SK-N-SH (cell line): Measurements from ENCODE around the gene NAALAD2. TPM values are rescaled to one million over a fixed set of nuclear protein-coding genes. Genes with fewer than 3 reads are reported as not detected.
A peak's percentile ranks its signal among the peaks of the same experiment; 100 is the strongest.

Experiments
- CTCF ChIA-PET: fragments of 300-600, 350-600 bp; formaldehyde crosslinking; extraction: SDS; loops from one replicate; lab custom pipeline; 2021; lab: Yijun Ruan, JAX
- POLR2A ChIA-PET: fragments of 350-600 bp; sonication (Branson Sonifier 250); formaldehyde crosslinking; extraction: SDS; loops from one replicate; lab custom pipeline; 2020; ENCODE audit warnings: antibody characterized with exemption, inconsistent platforms; lab: Yijun Ruan, JAX
- DNase-seq: peaks from one replicate; pipeline ENCODE4 v3.0.0; 2012
- H2AFZ ChIP-seq: fragments of 200-600 bp; sonication (generic); 2 replicates; pipeline ENCODE4 v1.8.1; 2016; ENCODE audit warnings: antibody characterized with exemption, mild to moderate bottlenecking, low read depth
- H3F3A ChIP-seq: fragments of 200-600 bp; sonication (generic); replicated peaks from 2 replicates; pipeline ENCODE3; 2016; ENCODE audit warnings: antibody characterized with exemption, mild to moderate bottlenecking; ENCODE audit not compliant: insufficient read depth
- H3K27ac ChIP-seq, 2 experiments: fragments of 200-500 bp in 1 of 2; fragments of 200-600 bp in 1 of 2; sonication (Bioruptor generic) in 1 of 2; sonication (generic), shearing (Covaris generic) in 1 of 2; 2 replicates each; pipeline versions ENCODE4 v1.5.1 to v1.6.1; 2014 to 2016; ENCODE audit warnings: low read depth in 2 of 2, inconsistent platforms in 1 of 2, low read length in 1 of 2, mild to moderate bottlenecking in 1 of 2, mixed read lengths in 1 of 2
- H3K27me3 ChIP-seq: fragments of 200-600 bp; sonication (generic), shearing (Covaris generic); 2 replicates; pipeline ENCODE4 v1.6.1; 2016; ENCODE audit warnings: mixed run types; ENCODE audit not compliant: insufficient read depth
- H3K36me3 ChIP-seq, 2 experiments: fragments of 200-500 bp in 1 of 2; fragments of 200-600 bp in 1 of 2; sonication (Bioruptor generic) in 1 of 2; sonication (generic) in 1 of 2; replicated peaks in 1 of 2; 2 replicates each; pipeline versions ENCODE3 to v1.5.1; 2014 to 2016; ENCODE audit warnings: low read length in 1 of 2, mild to moderate bottlenecking in 1 of 2; ENCODE audit not compliant: insufficient read depth in 2 of 2, control insufficient read depth in 1 of 2
- H3K4me1 ChIP-seq, 2 experiments: fragments of 200-500 bp in 1 of 2; fragments of 200-600 bp in 1 of 2; sonication (Bioruptor generic) in 1 of 2; sonication (generic), shearing (Covaris generic) in 1 of 2; 2 replicates each; pipeline versions ENCODE4 v1.5.1 to v1.6.1; 2014 to 2016; ENCODE audit warnings: low read depth in 1 of 2, low read length in 1 of 2, mixed run types in 1 of 2; ENCODE audit not compliant: insufficient read depth in 2 of 2, control insufficient read depth in 1 of 2
- H3K4me2 ChIP-seq: fragments of 200-600 bp; sonication (generic), shearing (Covaris generic); 2 replicates; pipeline ENCODE4 v1.6.1; 2017; ENCODE audit warnings: mixed run types
- H3K4me3 ChIP-seq, 2 experiments: fragments of 200-500 bp in 1 of 2; fragments of 200-600 bp in 1 of 2; sonication (Bioruptor generic) in 1 of 2; sonication (generic), shearing (Covaris generic) in 1 of 2; 2 replicates each; pipeline versions ENCODE4 v1.5.1 to v1.8.1; 2014 to 2016; ENCODE audit warnings: low read depth in 2 of 2, inconsistent platforms in 1 of 2, low read length in 1 of 2, mild to moderate bottlenecking in 1 of 2, mixed read lengths in 1 of 2, moderate library complexity in 1 of 2
- H3K79me2 ChIP-seq: fragments of 200-600 bp; sonication (generic); 2 replicates; pipeline ENCODE4 v1.8.1; 2017; ENCODE audit warnings: mild to moderate bottlenecking; ENCODE audit not compliant: insufficient read depth
- H3K9ac ChIP-seq: fragments of 200-600 bp; sonication (generic); 2 replicates; pipeline ENCODE4 v1.6.1; 2017; ENCODE audit warnings: mixed run types
- H3K9me2 ChIP-seq: fragments of 200-600 bp; sonication (generic); 2 replicates; pipeline ENCODE4 v1.6.1; 2017; ENCODE audit warnings: mixed run types
- H3K9me3 ChIP-seq: fragments of 200-600 bp; sonication (generic); 2 replicates; pipeline ENCODE4 v1.6.1; 2017; ENCODE audit warnings: mixed run types, mild to moderate bottlenecking, moderate library complexity
- H4K20me1 ChIP-seq: fragments of 200-600 bp; sonication (generic); 2 replicates; pipeline ENCODE4 v1.6.1; 2017; ENCODE audit warnings: mild to moderate bottlenecking, mixed run types; ENCODE audit not compliant: insufficient read depth
- CHD2 ChIP-seq: fragments of 150-350 bp; IDR thresholded peaks from 2 replicates; pipeline ENCODE4 v1.6.1; 2018; ENCODE audit warnings: low read length; ENCODE audit not compliant: partially characterized antibody
- CTCF ChIP-seq: fragments of 200-600 bp; sonication (generic); IDR thresholded peaks from 2 replicates; pipeline ENCODE4 v1.6.1; 2017; ENCODE audit warnings: antibody characterized with exemption, mild to moderate bottlenecking, moderate library complexity
- ELF1 ChIP-seq: IDR thresholded peaks from 2 replicates; pipeline ENCODE4 v1.4.0; 2012
- FOXJ3 ChIP-seq: sonication (generic); formaldehyde crosslinking; IDR thresholded peaks from 2 replicates; pipeline ENCODE4 v1.5.1; 2020; ENCODE audit warnings: mild to moderate bottlenecking, missing genetic modification reagents
- IRF3 ChIP-seq: fragments of 150-350 bp; IDR thresholded peaks from 2 replicates; pipeline ENCODE4 v1.6.1; 2016; ENCODE audit warnings: mild to moderate bottlenecking, low read depth, low read length
- MEF2A ChIP-seq: IDR thresholded peaks from 2 replicates; pipeline ENCODE4 v1.4.0; 2012; ENCODE audit warnings: low read depth, borderline replicate concordance
- MXI1 ChIP-seq: IDR thresholded peaks from 2 replicates; pipeline ENCODE4 v1.6.1; 2012; ENCODE audit warnings: mild to moderate bottlenecking, low read depth, low read length, improper control_type of control experiment
- POLR2AphosphoS5 ChIP-seq: IDR thresholded peaks from 2 replicates; pipeline ENCODE4 v1.6.1; 2012; ENCODE audit warnings: low read depth, low read length
- REST ChIP-seq: IDR thresholded peaks from 2 replicates; pipeline ENCODE4 v1.6.1; 2012; ENCODE audit warnings: mild to moderate bottlenecking, low read depth, low read length, moderate library complexity
- RXRA ChIP-seq: IDR thresholded peaks from 2 replicates; pipeline ENCODE4 v1.4.0; 2012; ENCODE audit warnings: low read depth, mild to moderate bottlenecking, borderline replicate concordance
- SIN3A ChIP-seq: IDR thresholded peaks from 2 replicates; pipeline ENCODE4 v1.6.1; 2012; ENCODE audit warnings: low read depth, mild to moderate bottlenecking, low read length, moderate library complexity, borderline replicate concordance
- SMC3 ChIP-seq: IDR thresholded peaks from 2 replicates; pipeline ENCODE4 v1.6.1; 2012; ENCODE audit warnings: low read depth, low read length, improper control_type of control experiment
- TAF1 ChIP-seq: IDR thresholded peaks from 2 replicates; pipeline ENCODE4 v1.6.1; 2012; ENCODE audit warnings: low read depth, mild to moderate bottlenecking, low read length, moderate library complexity, borderline replicate concordance
- YY1 ChIP-seq: IDR thresholded peaks from 2 replicates; pipeline ENCODE4 v1.4.0; 2012; ENCODE audit warnings: low read depth, mild to moderate bottlenecking
- whole genome bisulfite sequencing: methylation state at CpG from one replicate; pipeline ENCODE4 v1.1.6; 2017; ENCODE audit warnings: low lambda C conversion rate; 5-methylcytosine and 5-hydroxymethylcytosine counted together
- polyA plus RNA-seq, 3 experiments: library from polyadenylated mRNA; depleted of rRNA; stranded (reverse); fragments of >200 nt; gene quantifications; 2 replicates each; pipeline ENCODE4 v1.2.3, GENCODE V29; 2012

The NAALAD2 gene
- polyA plus RNA-seq, 1 of the 3 experiments (the other 2 are of a cell fraction), result 0.74 TPM

GRCh38 chr11:90222459-90223247, 88.2 kb downstream of the NAALAD2 start, which contains the start of gene CHORDC1 (continued):
- TF ChIP-seq SIN3A, result no peak
- no peak for TF ChIP-seq REST
- no peak for TF ChIP-seq RXRA
- peak; percentile 45 for TF ChIP-seq CHD2
- TF ChIP-seq SMC3, result no peak
- no peak for TF ChIP-seq MEF2A
- peak; percentile 84 for TF ChIP-seq TAF1
- TF ChIP-seq POLR2AphosphoS5, result peak; percentile 83

GRCh38 chr11:90223248-90223585, 88.8 kb downstream of the NAALAD2 start:
- H3F3A ChIP-seq, result peaks cover 3% of the 10 kb centered on the region
- 2% methylated on average over 10 of the region's 12 CpGs for WGBS
- CTCF ChIA-PET, result interaction anchor here (1.3 to 7.4 kb wide), 2 partner anchors 13 to 19 kb away, joined by 3 to 47 read pairs; no protein-coding TSS in a partner anchor
- H4K20me1 ChIP-seq, result peaks cover 37% of the 10 kb centered on the region
- peak overlapping the region; percentile 81 to 96 for H3K4me3 ChIP-seq
- no peaks in the 10 kb centered on the region for H3K27me3 ChIP-seq
- no peaks in the 10 kb centered on the region for H3K9me2 ChIP-seq
- no peaks in the 10 kb centered on the region for H3K36me3 ChIP-seq
- peak overlapping the region; percentile 82 for H3K4me2 ChIP-seq
- H3K4me1 ChIP-seq, result peaks cover 5 to 9% of the 10 kb centered on the region in 2 experiments; a peak in 3 of 4 replicates
- no peak for DNase-seq
- POLR2A ChIA-PET, result no interaction called here
- H3K27ac ChIP-seq, result peak overlapping the region; percentile 84 to 85; a peak in 3 of 4 replicates
- peaks cover 52% of the 10 kb centered on the region for H3K79me2 ChIP-seq
- no peaks in the 10 kb centered on the region for H3K9me3 ChIP-seq
- peak overlapping the region; percentile 83 for H3K9ac ChIP-seq
- TF ChIP-seq FOXJ3 (CRISPR knock-in tag) (no peak), MXI1 (peak; percentile 9; the same call in 1 of the 2 replicates)
- H2AFZ ChIP-seq, result peak overlapping the region; percentile 98

- Histone ChIP-seq H3K4me3 (no peak overlapping the region), H3K9ac (no peak overlapping the region), H2AFZ (no peak overlapping the region), H3K36me3 (no peaks in the 10 kb centered on the region), H3K27ac (no peak overlapping the region), H3K4me2 (no peak overlapping the region), H3K4me1 (peaks cover 0 to 6% of the 10 kb centered on the region in 2 experiments; a peak in 1 of 4 replicates), H3F3A (peaks cover 3% of the 10 kb centered on the region), H3K9me3 (0 out of 2 replicates have a peak, but pooled peaks cover 5% of the 10 kb centered on the region), H3K27me3 (no peaks in the 10 kb centered on the region), H4K20me1 (no peaks in the 10 kb centered on the region), H3K9me2 (no peaks in the 10 kb centered on the region), H3K79me2 (peaks cover 5% of the 10 kb centered on the region; the same call in 1 of the 2 replicates)
- ChIA-PET POLR2A (no interaction called here), CTCF (interaction anchor here (1.8 kb wide), 1 partner anchor 23 kb away, joined by 7 read pairs; no protein-coding TSS in a partner anchor)
- no peak for TF ChIP-seq IRF3
- TF ChIP-seq YY1, result no peak
- no peak for TF ChIP-seq ELF1
- no peak for TF ChIP-seq MEF2A
- TF ChIP-seq CTCF, result no peak
- WGBS, result 76% methylated on average over 3 of the region's 3 CpGs
- no peak for DNase-seq
Observed at GRCh38 chr11:90228056-90228455, 93.6 kb downstream of the NAALAD2 start.
